Measurements from ENCODE around the gene GTF3C2.
"Not testable (repeated sequence)": the region's sequence is repeated elsewhere in the genome, so short reads cannot be mapped to it uniquely, and the experiment has no call there.

The GTF3C2 gene

GRCh38 chr2:27370816-27371620, 14.5 kb upstream of the GTF3C2 start:
- no peak for DNase-seq

- DNase-seq: peak; percentile 99
Observed at GRCh38 chr2:27370026-27370815, 13.7 kb upstream of the GTF3C2 start, which contains the start of the genes EIF2B4 and SNX17. Gene EIF2B4, minus strand, starts transcription at chr2:27370338. Its CDS starts 24 bp downstream, at chr2:27370314. Gene SNX17, plus strand, starts transcription at chr2:27370616. Its CDS starts 128 bp downstream, at chr2:27370744.

GRCh38 chr2:27369471-27370025, 13.0 kb upstream of the GTF3C2 start:
- DNase-seq: no peak

- DNase-seq: no peak
Observed at GRCh38 chr2:27363933-27364332, 7.4 kb upstream of the GTF3C2 start.

- DNase-seq: no peak
Observed at GRCh38 chr2:27362678-27363420, 6.3 kb upstream of the GTF3C2 start.

- peak; percentile 38 for DNase-seq
Observed at GRCh38 chr2:27356056-27356381, 545 bp downstream of the GTF3C2 start.

- no peak for DNase-seq
Observed at GRCh38 chr2:27354597-27354927, 2.0 kb downstream of the GTF3C2 start.

GRCh38 chr2:27353762-27354596, 2.6 kb downstream of the GTF3C2 start:
- no peak for DNase-seq

GRCh38 chr2:27353386-27353761, 3.2 kb downstream of the GTF3C2 start:
- not testable (repeated sequence) for DNase-seq

- no peak for DNase-seq
Observed at GRCh38 chr2:27351802-27352598, 4.6 kb downstream of the GTF3C2 start.

GRCh38 chr2:27350106-27350693, 6.4 kb downstream of the GTF3C2 start:
- no peak for DNase-seq

GRCh38 chr2:27347641-27348040, 8.9 kb downstream of the GTF3C2 start:
- DNase-seq: no peak

- DNase-seq: no peak
Observed at GRCh38 chr2:27336173-27336572, 20.4 kb downstream of the GTF3C2 start.

- no peak for DNase-seq
Observed at GRCh38 chr2:27335311-27335710, 21.3 kb downstream of the GTF3C2 start.

GRCh38 chr2:27324720-27325119, 31.8 kb downstream of the GTF3C2 start:
- no peak for DNase-seq

- DNase-seq: no peak
Observed at GRCh38 chr2:27323596-27324285, 32.8 kb downstream of the GTF3C2 start.

GRCh38 chr2:27322766-27323595, 33.6 kb downstream of the GTF3C2 start, which contains the start of gene MPV17:
Gene MPV17, minus strand, starts transcription at chr2:27323097. Its CDS starts 580 bp downstream, at chr2:27322517.
- peak; percentile 45 for DNase-seq

- DNase-seq: no peak
Observed at GRCh38 chr2:27322301-27322765, 34.2 kb downstream of the GTF3C2 start.

- no peak for DNase-seq
Observed at GRCh38 chr2:27320958-27321543, 35.5 kb downstream of the GTF3C2 start.

Data from activated gamma-delta T cell (primary cell).